DMS53 treated with DMSO at 0.1 percent for 48 hours (cell line): ENCODE measurements around the gene FIS1.
"Not testable (repeated sequence)": the region's sequence is repeated elsewhere in the genome, so short reads cannot be mapped to it uniquely, and the experiment has no call there.

Source experiments
- DNase-seq: peaks from one replicate; lab custom pipeline; 2025; ENCODE audit not compliant: unreplicated experiment; lab: John Stamatoyannopoulos, UW

FIS1 gene

DNA sequence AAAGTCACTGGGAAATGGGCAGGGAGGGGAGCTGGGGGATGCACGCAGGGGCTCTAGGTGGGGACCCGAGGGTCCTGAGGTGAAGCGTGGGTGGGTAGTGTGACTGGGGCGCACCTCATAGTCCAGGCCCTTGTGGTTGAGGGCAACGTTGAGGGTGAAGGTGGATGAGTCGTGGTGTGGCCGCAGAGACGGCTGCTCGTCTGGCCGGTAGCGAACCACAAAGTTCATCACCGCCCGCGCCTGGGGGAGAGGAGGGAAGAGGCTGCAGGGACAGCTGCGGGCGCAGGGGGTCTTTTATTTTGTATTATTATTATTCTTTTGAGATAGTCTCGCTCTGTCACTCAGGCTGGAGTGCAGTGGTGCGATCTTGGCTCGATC lies 38.2 kb downstream of the FIS1 start:
- DNase-seq = no peak

DNA sequence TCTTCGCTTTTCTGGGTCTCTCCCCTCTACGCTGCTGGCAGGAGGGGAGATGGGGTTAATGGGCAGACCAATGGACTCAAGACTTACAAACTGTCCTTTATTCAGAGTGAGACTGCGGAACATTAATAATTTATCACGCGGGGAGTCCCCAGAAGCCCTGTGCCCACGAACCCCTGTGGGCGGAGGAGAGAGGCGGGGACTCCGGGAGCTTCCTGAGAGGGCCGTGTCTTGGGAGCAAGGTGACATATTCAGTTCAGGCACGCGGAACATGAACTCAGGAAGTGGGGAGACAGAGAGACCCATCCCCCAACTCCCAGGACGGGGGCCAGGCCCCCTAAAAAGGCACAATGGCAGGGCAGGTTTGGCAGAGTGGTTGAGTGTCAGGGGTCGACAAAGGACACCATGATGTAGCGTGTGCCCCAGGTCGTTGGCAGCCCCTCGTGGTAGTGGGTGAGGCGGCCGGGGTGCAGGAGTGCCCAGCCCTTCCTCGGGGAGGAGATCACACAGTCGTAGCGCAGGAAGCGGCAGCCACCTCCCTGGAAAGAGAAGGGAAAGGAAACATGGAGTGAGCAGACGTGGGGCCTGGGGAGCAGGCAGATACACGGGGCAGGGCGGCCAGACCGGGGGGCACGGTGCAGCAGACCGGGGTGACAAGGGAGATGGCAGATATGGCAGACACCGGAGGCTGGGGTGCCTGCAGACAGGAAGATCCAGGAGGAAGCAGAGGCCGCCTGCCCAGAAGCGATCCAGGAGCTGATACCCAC lies 38.8 kb downstream of the FIS1 start:
- no peak for DNase-seq

DNA sequence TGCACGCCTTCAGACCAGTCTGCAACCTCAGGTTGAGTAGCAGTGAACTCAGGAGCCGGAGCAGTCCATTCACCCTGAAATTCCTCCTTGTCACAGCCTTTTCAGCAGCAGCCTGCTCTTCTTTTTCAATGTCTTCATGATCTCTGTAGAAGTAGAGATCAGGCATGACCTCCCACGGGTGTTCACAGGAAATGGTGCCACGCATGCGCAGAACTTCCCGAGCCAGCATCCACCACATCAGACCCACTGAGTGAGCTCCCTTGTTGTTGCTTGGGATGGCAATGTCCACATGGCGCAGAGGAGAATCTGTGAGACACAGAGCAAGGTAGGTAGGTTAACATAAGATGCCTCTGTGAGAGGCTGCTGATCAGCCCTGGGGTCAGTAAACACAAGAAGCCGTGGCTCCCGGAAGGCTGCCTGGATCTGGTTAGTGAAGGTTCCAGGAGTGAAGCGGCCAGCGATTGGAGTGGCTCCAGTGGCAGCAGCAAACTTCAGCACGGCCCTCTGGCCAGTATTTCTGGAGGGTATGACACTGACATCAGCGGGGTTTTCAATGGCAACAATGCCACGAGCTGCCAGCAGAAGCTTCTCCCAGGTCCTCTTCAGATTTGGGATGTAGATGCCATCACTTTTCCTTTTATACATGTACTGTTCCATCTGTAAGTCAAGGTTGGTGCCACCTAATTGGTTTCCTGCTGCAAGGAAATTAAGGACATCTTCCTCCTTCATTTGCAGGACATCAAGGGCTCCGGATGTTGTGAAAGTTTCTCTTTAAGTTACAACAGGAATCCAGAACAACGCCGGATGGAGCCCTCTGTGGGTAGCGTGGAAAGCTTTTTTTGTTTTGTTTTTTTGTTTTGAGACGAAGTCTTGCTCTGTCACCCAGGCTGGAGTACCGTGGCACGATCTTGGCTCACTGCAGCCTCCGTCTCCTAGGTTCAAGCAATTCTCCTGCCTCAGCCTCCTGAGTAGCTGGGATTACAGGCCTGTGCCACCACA lies 40.8 kb downstream of the FIS1 start:
- DNase-seq = not testable (repeated sequence)

DNA sequence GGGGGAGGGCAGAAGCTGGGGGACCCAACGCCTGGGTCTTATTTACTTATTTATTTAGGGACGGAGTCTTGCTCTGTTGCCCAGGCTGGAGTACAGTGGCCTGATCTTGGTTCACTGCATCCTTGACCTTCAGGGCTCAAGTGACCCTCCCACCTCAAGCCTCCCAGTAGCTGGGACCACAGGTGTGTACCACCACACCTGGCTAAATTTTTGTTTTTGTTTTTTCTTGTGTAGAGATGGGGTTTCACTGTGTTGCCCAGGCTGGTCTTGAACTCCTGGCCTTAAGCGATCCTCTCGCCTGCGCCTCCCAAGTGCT lies 42.3 kb downstream of the FIS1 start:
- no peak for DNase-seq

DNA sequence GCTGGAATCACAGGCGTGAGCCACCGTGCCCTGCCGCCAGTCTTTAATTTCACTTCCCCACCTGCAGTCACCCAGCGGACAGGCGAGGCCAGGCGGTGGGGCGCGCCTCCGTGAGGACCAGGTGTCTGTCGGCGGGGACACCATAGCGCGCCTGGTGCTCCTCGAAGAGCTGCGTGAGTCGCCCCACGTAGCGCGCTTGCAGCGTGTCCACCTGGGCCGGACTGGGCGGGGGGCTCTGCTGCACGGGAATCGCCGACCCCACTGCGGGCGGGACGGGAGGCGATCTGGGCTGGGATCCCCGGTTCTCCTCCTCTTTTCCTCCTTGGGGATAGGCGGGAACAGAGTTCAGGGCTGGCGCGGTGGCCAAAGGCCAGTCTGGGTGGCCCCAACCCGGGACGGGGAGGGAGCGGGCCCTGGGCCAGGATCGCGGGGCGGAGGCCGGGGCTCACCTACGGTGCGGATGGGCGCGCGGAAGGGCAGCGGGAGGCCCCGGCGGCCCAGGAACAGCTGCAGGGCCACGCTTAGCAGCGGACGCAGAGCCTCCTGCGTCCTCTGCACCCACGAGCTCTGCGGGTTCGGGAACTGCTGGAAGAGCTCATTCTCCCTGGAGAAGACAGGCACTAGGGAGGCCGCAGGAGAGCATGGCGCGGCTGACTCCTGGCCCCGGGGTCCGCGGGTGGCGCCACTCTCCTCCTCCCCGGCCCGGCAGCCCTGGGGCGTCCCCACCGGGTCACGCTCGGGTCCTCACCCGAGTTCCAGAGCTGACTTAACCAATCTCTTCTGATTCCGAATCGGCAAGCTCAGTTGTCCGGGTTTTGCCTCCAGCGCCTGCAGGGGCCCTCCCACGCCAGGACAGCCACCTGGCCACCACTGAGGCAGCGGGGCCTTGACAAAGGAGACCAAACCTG lies 42.9 kb downstream of the FIS1 start:
- no peak for DNase-seq

DNA sequence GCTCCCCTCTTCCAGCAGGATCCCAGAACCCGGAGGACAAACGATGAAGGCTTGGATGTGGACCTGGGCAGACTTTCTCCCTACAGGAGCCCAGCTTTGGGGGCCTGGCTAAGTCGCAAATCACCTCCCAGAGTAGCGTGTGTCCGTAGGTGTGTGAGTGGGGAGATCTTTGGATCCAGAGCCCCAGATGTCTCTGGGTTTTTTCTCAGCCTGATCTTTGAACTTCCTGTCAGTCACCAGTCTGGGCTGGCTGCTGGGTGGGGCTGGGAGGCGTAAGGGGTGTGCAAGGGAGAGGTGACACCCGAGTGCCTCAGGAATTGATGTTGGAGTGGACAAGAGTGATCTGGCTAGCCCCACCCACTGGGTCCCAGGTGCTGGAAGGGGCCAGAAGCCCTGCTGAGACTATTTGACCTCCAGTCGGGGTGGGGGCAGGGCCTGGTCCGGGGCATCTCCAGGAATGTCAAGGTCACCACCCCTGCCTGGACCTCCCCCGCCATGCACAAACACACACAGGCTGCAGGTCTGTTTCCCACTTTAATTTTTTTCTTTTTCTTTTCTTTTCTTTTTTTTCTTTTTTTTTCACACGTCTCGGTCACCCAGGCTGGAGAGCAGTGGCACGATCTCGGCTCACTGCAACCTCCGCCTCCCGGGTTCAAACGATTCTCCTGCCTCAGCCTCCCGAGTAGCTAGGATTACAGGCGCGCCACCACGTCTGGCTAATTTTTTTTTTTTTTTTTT lies 43.9 kb downstream of the FIS1 start, which contains the start of gene MOGAT3:
MOGAT3 (minus strand) TSS at position 175 of the 738 bp plus-strand sequence. CDS start 182 bp downstream, outside the sequence.
- no peak for DNase-seq

DNA sequence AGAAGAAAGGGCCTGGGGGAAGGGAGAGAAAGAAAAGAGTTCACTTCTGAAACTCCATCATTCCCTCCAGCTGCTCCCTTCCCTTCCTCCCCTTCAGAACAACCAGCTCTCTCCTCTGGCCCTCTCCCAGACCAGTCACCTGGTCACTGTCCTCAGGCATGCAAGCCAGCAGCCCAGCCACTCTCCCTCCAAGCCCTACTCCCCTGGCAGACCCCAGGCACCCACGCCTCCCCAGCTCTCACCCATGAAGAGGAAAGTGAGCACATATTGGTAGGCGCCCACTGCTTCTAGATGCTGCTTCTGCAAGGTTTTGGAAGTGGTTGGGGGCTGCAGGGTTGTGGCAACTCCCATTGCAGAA lies 44.4 kb downstream of the FIS1 start:
- DNase-seq = no peak

DNA sequence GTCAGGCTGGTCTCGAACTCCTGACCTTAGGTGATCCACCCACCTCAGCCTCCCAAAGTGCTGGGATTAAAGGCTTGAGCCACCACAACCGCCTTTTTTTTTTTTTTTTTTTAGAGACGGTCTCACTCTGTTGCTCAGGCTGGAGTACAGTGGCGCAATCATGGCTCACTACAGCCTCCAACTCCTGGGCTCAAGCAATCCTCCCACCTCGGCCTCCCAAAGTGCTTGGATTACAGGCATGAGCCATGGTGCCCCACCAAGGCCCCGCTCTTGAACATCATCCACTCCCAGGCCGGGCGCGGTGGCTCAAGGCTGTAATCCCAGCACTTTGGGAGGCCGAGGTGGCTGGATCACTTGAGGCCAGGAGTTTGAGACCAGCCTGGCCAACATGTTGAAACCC lies 45.4 kb downstream of the FIS1 start:
- not testable (repeated sequence) for DNase-seq

DNA sequence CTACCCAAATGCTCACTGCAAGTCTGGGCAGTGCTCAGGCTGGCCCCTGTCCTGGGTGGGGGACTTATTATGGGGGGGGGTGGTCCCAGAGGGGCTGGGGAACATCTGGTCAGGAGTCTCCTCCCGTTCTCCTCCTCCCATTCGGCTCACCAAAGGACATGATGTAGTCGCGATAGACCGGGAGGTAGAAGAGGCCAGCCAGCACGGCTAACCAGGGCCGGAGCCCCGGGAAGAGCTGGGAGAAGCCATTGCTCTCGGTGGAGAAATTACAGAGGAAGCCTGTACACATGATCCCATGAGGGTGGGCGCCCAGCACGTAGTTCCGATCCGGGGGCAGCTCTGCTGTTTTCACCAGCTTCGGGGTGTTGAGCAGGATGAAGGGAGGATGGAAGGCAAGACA lies 46.4 kb downstream of the FIS1 start:
- DNase-seq = no peak

DNA sequence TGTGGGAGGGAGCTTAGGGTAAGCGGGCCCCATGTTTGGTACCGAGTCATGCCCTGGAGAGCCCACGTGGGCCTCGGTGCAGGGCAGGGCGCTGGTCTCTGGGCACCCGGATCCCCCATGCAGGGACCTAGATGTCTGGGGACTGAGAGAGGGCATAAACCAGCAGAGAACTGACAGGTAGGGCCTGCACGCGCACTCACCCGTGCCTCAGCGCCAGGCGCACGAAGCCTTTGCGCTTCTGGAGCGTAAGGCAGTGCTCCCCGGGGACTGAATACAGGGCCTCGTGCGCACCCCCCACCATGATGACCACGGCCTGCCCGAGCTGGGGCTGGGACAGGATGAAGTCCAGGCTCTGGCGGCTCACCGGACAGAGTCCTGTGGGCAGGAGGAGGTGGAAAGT lies 46.9 kb downstream of the FIS1 start:
- no peak for DNase-seq

DNA sequence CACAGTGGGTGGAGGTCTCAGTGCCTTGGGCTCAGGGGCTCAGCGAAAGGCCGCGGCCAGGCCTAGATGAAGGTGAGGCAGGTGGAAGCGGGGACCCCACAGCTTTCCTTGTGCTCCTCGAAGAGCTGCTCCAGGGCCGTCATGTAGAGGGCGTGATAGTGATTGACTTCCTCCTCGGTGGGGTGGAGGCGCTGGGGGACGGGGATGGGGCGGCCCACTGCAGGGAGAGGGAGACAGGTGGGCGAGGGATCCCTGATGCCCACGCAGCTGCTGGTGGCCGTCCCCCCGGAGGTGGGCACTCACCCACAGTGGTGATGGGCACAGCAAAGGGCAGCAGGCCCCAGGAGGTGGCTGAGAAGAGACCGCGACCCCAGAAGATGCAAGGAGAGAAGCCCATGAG lies 49.0 kb downstream of the FIS1 start:
- DNase-seq = no peak
